Chondrocyte (in vitro differentiated cells): ENCODE measurements around the gene PDE4D. TPM values are rescaled to one million over a fixed set of nuclear protein-coding genes. Genes with fewer than 3 reads are reported as not detected.

Source experiments
- DNase-seq: peaks from one replicate; pipeline ENCODE4 v3.0.0; 2021; ENCODE audit warnings: mixed read lengths, low spot score
- H3K27ac Mint-ChIP-seq: one replicate; pipeline ENCODE4 v1.8.0; 2021; ENCODE audit warnings: mild to moderate bottlenecking, moderate library complexity, mixed read lengths; ENCODE audit not compliant: unreplicated experiment
- H3K27me3 Mint-ChIP-seq: 2 replicates; pipeline ENCODE4 v1.8.0; 2021; ENCODE audit warnings: low read depth, mixed read lengths
- H3K36me3 Mint-ChIP-seq: 2 replicates; pipeline ENCODE4 v1.8.0; 2021; ENCODE audit warnings: low read depth, mixed read lengths
- H3K4me1 Mint-ChIP-seq: 2 replicates; pipeline ENCODE4 v1.8.0; 2021; ENCODE audit warnings: low read depth, mild to moderate bottlenecking, mixed read lengths
- H3K4me3 Mint-ChIP-seq: one replicate; pipeline ENCODE4 v1.8.0; 2021; ENCODE audit warnings: mild to moderate bottlenecking, moderate library complexity, mixed read lengths; ENCODE audit not compliant: unreplicated experiment
- H3K9me3 Mint-ChIP-seq: 2 replicates; pipeline ENCODE4 v1.8.0; 2021; ENCODE audit warnings: low read depth, mixed read lengths
- total RNA-seq: library from RNA; stranded (reverse); gene quantifications from 3 replicates; pipeline ENCODE4 v1.2.1, GENCODE V29; 2021
- TF ChIP-seq, protein P1 (sequence below): fragments of 200-600 bp; sonication (generic); IDR thresholded peaks from 2 replicates; pipeline ENCODE4 v1.5.0; 2021; ENCODE audit warnings: antibody characterized with exemption, mild to moderate bottlenecking, moderate library complexity

The PDE4D gene
- total RNA-seq, 1 donor from 2014 or later: 21.1 TPM

DNA sequence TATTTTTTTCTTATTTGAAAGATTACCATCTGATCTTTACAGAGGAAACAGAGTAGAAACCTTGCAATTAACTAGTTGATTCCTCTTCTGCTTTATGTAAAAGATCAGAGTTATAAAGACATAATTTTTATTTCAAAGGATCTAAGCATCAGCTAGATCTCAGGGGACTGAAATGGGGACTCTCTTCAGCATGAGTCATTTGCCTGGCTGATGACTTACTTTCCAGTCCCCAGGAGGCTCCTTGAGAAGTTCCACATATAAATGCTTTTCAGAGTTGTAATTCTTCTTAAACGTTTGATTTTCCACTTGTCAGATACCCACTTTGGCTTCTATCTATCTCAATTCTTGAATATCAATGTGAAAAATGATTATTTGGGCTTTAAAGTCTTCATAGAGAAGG, 921.2 kb downstream of the PDE4D start:
- Mint-ChIP-seq H3K4me3 (no peak overlapping the region), H3K4me1 (peaks cover 13% of the 10 kb centered on the region), H3K27ac (no peak overlapping the region), H3K27me3 (no peaks in the 10 kb centered on the region), H3K9me3 (no peaks in the 10 kb centered on the region), H3K36me3 (peaks cover 21% of the 10 kb centered on the region)
- no peak for DNase-seq
- TF ChIP-seq, protein P1, sequence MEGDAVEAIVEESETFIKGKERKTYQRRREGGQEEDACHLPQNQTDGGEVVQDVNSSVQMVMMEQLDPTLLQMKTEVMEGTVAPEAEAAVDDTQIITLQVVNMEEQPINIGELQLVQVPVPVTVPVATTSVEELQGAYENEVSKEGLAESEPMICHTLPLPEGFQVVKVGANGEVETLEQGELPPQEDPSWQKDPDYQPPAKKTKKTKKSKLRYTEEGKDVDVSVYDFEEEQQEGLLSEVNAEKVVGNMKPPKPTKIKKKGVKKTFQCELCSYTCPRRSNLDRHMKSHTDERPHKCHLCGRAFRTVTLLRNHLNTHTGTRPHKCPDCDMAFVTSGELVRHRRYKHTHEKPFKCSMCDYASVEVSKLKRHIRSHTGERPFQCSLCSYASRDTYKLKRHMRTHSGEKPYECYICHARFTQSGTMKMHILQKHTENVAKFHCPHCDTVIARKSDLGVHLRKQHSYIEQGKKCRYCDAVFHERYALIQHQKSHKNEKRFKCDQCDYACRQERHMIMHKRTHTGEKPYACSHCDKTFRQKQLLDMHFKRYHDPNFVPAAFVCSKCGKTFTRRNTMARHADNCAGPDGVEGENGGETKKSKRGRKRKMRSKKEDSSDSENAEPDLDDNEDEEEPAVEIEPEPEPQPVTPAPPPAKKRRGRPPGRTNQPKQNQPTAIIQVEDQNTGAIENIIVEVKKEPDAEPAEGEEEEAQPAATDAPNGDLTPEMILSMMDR: no peak

DNA sequence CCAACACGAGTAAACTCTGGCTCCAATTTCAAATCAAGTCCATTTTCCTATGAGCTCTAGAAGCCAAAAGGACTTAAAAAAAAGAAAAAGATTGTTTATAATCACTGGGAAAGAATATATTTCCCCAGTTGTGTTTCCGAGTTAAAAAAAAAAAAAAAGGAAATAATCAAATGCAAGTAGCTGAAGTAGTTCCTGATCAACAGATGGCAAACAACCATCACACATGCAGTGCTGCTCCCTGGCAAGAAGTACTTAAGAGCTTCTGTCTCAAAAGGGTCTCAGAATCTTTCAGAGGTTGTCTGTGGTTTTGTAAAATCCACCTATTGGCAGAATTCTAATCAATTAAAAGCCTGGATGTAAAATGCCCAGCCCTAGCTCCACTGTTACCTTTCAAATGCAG, 922.8 kb downstream of the PDE4D start:
- H3K4me3 Mint-ChIP-seq: no peak overlapping the region
- H3K27me3 Mint-ChIP-seq: no peaks in the 10 kb centered on the region
- no peak overlapping the region for H3K27ac Mint-ChIP-seq

DNA sequence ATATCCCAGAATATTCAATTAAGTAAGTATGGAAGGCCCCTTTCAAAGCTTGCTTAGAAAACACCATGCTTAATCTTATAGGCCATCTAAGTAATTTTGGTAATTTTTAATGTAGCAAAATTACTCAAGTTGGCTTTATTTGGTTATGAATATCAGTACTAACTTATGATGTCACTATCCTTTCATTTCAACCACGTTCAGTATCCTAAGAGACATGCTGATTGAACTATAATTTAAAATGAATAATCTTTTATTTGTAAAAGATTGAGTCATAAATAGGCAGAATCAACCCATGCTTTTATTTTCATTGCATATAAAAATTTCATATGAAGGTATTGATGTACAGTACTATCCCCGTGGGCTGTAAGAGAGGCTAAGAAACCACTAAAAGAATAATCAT, 923.7 kb downstream of the PDE4D start:
- DNase-seq: no peak
- Mint-ChIP-seq H3K9me3 (no peaks in the 10 kb centered on the region), H3K27me3 (no peaks in the 10 kb centered on the region), H3K36me3 (peaks cover 11% of the 10 kb centered on the region), H3K4me1 (peaks cover 13% of the 10 kb centered on the region), H3K27ac (no peak overlapping the region), H3K4me3 (no peak overlapping the region)
- TF ChIP-seq, protein P1: no peak

More for the DNA sequence above, 922.8 kb downstream of the PDE4D start:
- peaks cover 17% of the 10 kb centered on the region for H3K36me3 Mint-ChIP-seq
- no peaks in the 10 kb centered on the region for H3K9me3 Mint-ChIP-seq
- TF ChIP-seq, protein P1: no peak
- peaks cover 13% of the 10 kb centered on the region for H3K4me1 Mint-ChIP-seq
- no peak for DNase-seq

DNA sequence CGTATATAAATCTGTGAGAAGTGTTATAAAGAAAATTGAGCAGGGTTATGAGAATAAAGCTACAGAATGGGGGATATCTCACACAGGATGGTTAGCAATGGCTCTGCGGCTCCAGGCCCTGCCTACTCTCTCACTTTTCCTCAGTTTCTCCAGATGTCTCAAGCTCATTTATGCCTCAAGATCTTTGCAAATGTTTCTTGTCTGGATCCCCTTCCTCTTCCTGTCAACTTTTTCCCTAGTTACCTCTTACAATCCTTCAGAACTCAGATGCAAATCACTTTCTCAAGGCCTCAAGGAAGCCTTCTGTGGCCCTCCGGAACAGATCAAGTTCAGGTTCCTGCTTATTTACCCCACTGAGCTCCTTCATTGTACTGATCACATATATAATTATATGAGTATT, 924.3 kb downstream of the PDE4D start:
- no peak overlapping the region for H3K4me3 Mint-ChIP-seq
- no peaks in the 10 kb centered on the region for H3K9me3 Mint-ChIP-seq

DNA sequence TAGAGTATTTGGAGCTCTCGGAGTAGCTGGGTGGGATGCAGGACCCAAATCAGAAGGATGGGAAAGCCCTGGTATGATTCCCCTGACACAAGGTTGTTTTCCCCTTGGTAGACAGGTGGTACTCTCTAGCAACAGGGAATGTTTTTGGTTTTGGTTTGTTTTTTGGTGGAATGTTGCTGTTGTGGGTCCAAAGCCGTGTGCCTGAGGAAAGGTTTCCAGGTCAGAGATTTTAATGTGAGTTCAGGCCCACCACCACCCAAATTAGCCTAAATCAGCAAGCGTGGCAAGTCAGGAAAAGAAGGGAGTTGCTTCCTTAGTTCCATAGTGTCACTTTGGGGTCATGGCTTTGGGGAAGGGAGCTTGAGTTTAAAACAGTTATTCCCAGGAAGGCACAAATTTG, 925.2 kb downstream of the PDE4D start:
- Mint-ChIP-seq H3K36me3 (peaks cover 2% of the 10 kb centered on the region), H3K9me3 (no peaks in the 10 kb centered on the region), H3K4me3 (no peak overlapping the region), H3K27ac (no peak overlapping the region), H3K4me1 (peaks cover 18% of the 10 kb centered on the region), H3K27me3 (no peaks in the 10 kb centered on the region)
- TF ChIP-seq, protein P1: no peak
- no peak for DNase-seq

More for the DNA sequence above, 924.3 kb downstream of the PDE4D start:
- Mint-ChIP-seq H3K27me3 (no peaks in the 10 kb centered on the region), H3K36me3 (peaks cover 8% of the 10 kb centered on the region), H3K4me1 (peaks cover 13% of the 10 kb centered on the region), H3K27ac (no peak overlapping the region)
- DNase-seq: no peak
- TF ChIP-seq, protein P1: no peak
